ELF-1 (cell line): Measurements from ENCODE around the gene NDNF.

Source experiments
- DNase-seq: peaks from one replicate; pipeline ENCODE4 v3.0.0-alpha.2; 2016; ENCODE audit warnings: low read depth, low spot score

The NDNF gene

DNA sequence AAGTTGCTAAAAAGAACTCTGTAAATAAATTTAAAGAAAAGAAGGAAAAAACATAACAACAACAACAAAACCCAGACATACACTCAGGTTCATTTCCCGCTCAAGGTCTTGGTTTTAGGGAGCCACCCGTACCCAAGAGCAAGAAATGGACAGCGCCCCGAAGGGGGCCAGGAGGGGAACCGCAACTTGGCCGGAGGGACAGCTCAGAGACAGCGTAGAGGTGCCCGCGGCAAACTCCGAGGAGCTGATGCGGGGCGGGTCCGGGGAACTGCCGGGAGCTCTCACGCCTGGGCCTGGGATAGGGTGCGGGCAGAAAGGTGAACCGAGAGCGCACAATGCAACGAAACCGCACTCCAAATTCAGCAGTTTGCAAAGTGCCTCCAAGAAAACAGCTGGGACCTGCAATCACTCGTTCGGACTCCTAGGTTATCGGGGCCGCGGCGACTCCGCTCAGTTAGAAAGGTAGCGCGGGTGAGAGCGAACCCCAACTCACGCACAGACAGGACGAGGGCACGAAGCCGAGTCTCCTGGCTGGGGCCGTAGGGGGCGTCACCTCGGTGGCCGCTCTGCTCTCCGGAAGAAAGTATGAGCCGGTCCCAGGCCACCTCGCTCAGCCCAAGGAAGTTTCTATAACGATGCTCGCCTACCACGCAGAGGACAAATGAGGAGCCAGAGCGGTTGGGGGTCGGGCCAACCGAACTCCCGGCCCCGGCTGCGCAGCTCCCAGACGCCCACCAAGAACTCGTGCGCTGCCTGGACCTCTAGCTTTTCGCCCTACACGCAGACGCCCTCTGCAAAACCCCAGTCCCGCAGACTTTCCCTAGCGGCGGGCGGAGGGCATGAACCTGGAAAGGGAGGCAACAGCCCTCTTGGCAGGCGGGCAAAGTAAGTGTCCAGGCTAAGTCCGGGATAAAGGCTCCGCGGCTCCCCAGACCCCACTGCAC, 1.4 kb downstream of the NDNF start:
- peak; percentile 77 for DNase-seq

DNA sequence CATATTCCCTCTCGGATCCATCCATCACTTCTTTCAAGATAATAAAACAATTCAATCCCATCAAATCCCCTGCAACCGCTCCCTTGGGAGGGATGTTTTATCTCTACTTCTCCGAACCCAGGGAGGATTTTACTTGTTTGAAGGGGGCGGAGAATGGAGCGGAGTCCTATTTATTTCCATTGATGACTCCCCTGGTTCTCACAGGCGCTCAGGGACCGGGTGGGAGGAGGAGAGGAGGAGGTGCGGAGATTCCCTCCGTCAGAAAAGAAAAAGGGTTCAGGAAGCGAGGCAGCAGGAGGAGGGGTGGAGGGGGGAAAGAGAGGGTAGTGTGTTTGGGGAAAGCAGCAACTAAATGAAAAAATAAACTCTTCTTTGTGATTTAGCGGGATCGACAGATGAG, 2.1 kb downstream of the NDNF start:
- peak; percentile 8 for DNase-seq

DNA sequence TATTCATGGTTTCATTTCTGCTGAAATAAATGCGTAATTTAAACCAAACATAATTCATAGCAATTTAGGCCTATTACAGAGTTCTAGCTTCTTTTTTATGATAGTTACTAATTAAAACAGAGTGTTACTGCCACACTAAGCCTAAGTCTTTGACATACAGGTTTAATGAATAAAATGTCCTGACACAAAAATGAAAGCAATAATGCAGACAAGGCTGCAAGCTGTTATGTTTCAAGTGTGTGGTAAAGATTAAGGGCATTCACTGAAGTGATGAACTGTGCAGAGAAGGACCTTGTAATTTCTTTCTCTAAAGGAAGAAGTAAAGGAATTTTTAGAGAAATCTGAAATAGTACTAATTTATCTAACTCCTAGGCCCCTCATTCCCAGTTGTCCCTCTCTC, 2.9 kb downstream of the NDNF start:
- no peak for DNase-seq

DNA sequence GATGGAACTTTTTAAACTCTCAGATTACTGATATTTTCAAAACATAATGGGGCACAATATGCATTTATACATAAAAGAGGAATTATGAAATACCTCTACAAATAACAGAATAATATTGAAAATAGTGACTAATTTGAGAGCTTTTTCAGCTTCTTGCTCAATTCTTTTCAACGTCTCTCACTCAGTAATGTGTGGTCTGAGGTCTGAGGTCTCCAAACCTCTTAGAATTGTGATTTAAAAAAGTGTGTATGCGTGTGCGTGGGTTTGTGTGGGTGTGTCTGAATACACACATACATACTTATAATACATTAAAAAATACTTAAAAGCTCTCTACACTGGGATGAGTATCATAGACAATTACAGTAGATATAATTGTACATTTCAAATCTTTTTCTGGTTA, 7.9 kb downstream of the NDNF start:
- DNase-seq: no peak

DNA sequence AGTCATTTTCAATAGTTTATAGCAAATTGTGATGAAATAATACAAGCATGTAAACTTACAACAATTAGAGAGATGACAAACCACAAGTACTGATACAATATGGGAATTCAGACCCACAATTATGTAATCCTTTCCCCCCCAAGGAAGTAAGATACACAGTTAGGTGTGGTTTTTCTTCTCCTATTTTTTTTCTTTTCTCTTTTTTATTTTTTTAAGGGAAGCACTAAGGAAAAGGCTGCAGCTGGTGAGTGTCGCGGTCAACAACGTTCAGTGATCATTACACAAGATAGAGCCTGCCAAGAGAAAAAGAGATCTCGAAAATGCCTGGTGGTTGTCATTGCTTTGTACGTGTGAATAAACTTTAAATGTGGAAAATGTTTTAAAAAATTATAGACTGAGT, 9.8 kb downstream of the NDNF start:
- DNase-seq: no peak

DNA sequence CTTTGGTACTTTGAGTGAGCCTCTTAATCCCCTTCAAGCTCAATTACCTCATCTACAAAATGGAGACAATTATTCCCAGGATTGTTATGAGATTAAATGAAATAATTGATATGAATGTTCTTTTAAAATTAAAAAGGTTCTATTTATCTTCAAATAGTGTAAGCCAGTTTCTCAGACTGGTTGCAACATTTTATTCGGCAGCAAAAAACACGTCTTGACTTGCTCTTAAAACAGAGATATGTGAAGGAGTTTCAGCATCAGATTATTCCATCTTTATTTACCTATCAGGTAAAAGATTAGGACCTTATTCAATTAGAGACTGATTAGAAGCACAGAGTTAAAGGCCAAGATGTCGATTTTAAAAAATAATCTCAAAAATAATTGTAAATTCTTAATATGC, 10.5 kb downstream of the NDNF start:
- no peak for DNase-seq

DNA sequence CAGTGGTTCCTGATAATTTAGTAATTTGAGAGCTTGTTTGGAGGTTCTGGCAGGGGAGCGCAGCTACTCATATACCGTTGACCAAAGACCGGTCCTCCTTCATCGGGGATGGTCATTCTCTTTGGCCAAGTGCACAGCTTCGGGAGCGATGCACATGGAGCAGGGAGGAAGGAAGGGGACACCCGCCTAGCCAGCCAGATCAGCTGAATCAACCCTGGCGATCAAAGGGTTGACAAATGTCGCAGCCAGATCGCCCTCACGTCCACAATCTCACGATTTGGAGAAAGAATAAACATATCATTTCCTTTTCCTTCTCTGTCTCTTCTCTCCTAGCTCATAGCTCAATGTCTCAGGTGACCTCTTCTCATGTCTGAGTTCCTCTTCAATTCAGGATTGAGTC, 11.1 kb downstream of the NDNF start:
- no peak for DNase-seq

DNA sequence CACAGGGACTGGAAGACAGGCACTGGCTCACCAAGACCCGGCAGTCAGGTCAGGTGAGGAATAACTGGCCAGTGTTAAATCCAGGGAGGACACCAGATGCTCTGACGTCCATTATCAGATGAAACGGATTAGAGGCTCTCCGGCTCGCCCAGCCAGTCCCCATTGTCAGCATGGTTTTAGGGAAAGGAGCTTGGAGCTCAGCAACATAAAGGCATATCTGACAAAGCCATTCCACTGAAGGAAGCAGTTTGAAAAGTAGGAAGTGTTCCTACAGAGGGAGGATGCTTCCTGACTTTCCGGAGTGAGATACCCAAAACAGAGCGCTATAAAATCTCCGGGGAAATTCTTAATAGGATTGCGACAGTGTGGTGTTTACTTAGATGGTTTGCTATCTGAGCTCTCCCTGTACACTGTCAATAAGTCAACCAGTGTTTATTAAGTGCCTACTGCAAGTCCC, 14.8 kb downstream of the NDNF start:
- DNase-seq: peak; percentile 16

DNA sequence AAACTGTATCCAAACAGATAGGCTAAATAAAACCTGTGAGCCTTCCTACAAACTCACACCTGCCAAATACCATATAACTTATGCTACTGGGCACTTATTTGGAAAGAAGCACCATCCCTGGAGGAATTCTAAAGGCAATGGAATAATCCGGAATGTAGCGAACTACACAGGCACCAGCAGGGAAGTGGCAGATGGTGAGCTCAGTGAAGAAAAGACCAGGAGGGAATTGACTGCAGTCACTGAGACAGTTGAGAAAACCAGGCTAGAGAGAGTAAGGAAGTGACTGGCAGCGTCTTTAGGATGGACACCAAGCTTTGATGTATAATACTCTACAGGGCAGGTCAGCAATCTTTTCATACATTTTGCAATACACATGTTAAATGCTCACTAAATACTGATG, 16.3 kb downstream of the NDNF start:
- DNase-seq: no peak

DNA sequence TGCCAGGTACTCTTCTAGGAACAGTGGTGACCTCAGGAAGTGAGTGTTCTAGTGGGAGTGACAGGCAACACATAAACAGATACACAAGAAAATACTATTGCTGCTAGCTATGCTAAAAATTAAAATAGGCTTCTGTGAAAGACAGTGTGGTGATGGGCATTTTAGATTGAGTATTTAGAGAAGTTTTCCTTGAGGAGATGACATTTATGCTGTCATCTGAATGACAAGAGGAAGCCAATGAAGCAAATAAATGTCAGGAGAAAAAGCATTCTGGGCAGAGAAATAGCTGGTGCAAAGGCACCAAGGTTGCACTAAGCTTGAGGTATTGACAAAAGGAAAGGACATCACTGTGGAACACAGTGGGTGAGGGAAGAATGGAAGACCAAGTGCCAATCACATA, 18.0 kb downstream of the NDNF start:
- DNase-seq: no peak

DNA sequence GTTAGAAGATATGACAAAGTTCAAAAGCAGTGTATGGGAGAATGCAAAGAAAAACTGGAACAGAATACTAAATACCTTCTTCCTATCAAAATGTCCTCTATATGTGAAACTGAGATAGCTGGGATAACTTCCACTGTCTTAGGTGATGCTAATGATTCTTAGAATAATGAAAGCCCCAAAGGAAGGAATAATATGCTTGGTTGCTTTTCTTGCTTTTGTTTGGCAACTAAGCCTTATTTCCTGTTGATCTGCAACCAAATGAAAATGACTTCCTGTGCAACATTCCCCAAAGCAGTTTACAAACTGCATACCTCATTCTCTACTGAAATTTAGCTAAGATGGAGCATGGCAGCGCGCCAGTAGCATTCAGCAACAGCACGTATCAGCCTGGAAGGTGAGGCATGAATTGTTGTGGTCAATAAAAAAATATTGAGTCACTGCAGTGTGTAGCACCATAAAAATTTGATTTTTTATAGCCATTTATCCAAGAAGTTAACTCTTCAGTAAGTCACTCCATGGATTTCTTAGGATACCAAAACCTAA, 18.7 kb downstream of the NDNF start:
- DNase-seq: no peak

DNA sequence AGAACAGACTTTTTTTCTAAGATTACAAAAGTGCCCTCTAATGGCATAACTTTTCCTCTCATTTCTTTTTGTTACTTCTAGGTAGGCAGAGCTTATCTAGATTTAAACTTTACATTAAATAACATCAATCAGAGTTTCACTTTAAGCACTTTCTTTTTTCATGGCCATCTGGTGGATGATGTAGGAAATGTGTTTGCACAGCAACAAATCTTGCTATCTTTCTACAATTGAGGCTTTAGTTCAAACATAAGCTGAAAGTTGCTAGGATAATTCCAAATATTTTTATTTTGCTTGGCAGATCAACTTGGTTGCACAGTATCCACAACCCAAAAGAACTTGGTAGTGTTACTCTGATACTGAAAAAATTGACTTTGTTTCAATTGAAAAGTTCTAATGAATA, 22.0 kb downstream of the NDNF start:
- DNase-seq: no peak

DNA sequence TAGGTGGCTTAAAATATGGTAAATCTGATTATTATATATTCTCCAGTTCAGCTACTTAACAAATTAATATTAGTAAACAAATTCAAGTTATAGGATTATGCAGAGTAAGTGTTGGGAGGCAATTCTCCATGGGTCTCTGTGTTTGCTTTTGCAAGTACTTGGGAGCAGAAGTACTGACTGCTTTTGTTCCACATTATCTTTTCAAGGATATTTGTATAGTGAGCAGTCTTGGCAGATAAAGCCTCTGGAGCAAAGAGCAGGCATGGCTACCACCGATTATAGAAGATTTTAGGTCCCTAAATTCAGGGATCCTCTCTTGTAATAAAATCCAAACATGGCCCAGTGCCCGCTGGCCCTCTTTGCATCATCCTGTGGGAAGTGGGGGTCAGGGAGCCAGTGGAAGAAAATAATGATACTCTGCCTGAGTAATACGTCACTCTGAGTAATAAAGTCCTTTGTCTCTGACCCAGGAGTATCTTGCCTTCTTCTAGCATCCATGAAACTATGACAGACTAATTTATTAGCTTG, 23.2 kb downstream of the NDNF start:
- no peak for DNase-seq

DNA sequence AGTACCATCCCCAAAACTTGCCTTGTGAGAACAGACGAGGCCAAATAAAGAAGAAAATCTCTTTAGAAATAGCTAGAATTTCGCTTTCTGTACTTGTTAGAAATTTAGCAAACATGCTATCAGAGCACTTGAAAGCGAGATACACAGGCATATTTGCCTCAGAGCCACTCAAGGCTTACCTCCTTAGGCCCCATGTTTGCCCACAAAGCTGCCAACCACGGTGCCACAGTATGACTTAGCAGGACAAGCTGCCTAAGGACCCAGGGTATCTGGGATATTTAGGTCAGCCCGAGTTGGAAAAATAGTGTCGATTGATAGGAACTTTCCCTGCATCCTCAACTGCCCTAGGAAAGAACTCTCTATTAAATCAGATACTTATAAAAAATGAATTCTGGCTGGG, 24.2 kb downstream of the NDNF start:
- no peak for DNase-seq

DNA sequence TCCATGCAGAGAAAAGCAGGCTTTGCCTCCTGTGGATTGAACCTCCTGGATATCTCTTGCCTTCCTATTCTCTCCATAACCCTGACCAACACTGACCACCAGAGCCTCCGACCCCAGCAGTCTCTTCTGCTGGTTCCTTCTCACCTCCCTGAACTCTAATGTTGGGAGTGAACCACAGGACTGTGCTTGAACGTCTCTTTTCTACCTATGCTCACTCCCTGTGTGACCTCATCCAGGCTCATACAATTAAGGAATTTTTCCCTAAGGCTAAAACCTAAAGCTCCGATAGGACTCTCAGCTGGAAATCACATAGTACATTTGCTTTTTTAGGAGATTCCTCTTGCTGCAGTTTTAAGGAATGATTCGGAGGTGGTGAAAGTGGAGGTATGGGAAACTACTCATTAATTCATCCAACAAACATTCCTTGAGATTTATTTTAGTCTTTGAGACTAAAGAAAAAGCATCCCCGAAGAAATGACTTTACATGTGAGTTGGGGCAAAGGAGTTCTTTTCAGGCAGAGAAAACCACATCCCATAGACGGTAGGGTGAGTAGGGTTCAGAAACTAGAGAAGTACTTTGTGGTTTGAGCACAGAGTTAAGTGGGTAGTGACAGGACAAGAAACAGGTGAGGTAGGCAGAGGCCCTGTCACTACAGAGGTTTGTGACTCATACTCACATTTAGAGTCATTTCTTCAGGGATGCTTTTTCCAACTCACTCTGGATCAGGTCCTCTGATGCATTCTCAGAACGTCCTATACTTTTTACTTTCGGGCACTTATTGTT, 30.8 kb downstream of the NDNF start:
- peak; percentile 48 for DNase-seq

DNA sequence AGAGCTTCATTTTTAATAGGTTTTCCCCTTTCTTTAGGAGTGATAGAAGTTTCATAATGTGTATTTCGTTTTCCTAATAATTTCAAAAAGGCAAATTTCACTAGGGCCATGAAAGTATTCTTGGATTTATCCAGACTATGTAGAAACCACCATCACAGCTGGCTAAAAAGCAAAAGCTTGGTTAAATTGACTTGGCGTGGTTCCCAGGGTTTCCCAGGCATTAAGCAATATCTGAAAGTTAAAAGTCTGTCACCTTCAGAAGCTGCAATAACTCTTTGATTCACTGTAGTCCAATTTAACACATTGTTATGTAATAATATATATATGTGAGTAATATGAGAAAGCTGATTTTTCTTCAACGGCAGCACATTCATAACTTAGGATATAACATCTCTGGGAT, 38.3 kb downstream of the NDNF start:
- no peak for DNase-seq

DNA sequence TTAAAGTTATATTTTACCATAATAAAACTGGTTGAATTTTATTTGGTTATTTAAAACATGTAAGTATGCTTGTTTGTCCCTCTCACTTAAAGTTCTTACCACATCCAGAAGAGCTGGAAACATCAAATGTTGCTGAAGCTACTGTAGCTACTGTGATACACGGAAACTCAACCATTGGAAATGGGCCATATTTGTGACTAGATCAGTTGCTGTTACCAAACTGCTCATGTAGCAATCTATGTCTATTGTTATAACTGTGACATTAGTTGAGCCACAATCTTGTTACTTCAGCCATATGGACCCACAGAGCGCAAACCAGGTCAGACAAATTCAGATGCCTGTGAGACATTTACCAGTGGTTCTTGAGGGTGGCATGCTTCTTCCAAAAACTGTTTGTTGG, 41.6 kb downstream of the NDNF start:
- DNase-seq: no peak

DNA sequence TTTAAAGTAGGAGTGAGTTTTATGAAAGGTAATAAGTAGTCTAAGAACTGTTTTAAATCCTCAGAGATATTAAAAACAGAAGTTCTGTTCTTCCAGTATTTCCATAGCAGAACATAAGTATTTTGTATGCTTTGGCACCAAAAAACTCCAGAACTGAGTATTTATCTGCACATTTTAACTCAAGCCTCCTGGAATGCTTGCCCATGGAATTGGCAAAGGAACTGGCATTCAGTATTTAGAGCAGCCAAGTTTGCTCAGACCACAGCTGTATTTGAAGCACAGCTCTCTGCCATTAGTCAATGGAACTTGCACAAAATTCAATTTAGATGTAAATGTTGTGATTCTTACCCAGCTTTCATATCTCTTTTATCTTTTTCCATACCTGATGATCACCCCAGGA, 42.2 kb downstream of the NDNF start:
- no peak for DNase-seq

DNA sequence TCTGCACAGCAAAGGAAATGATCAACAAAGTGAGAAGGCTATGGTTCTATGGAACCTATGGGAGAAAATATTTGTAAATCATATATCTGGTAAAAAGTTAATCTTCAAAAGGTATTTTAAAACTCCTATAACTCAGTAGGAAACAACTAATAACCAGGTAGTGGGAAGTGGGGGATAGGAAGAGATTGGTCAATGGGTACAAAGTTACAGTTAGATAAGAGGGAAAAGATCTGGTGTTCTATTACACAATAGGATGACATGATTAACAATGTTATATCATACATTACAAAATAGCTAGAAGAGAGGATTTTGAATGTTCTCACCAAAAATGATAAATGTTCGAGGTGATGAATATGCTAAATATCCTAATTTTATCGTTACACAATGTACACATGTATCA, 46.3 kb downstream of the NDNF start:
- no peak for DNase-seq

DNA sequence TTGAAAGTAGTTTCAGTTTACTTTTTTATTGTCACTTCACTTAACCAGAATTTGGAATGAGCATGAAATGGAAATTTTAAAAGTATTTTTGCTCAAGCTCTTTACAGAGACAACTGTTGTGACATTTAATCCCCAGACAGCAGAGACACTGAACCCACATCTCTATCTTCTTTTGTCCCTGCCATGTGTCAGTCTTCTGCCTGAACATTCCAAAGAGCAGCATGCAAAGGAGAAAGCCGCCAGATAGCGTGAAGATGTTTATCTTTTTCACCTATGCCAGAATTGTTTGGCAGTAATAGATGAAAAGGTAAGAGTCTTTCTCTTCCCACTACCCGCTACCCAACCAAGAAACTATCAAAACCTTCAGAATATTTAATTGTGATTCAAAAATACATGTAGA, 46.8 kb downstream of the NDNF start:
- no peak for DNase-seq

DNA sequence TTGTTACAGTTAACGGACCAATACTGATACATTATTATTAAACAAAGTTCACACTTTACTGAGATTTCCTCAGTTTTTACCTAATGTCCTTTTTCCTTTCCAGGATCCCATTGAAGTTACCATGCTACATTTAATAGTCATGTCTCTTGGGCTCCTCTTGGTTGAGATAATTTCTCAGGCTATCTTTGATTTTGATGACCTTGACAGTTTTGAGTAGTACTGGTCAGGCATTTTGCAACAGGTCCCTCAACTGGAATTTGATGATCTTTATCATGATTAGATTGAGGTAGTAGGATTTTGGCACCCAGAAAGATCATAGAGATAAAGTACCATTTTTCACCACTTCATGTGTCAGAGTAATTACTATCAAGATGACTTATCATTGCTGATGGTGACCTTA, 53.8 kb downstream of the NDNF start:
- DNase-seq: no peak

DNA sequence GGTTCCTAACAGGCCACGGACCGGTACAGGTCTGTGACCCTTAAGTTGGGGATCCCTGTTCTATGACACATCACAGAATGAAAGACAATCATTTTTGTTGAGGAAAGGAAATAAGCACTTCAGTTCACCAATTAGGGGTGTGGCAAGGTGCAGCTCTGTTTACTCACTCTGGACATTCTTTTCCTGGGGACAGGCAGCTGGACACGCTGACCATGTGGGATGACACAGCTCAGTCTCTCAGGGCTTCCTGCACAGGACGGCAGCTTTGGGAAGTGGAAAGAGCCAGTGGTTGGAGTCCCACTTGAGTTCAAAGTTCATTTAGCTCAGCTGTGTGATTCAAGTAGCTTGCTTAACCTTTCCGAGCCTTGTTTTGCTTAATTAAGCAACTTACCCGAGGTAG, 55.7 kb downstream of the NDNF start:
- no peak for DNase-seq
